ENCODE results near the gene SIGLEC6.

Gene SIGLEC6

DNA sequence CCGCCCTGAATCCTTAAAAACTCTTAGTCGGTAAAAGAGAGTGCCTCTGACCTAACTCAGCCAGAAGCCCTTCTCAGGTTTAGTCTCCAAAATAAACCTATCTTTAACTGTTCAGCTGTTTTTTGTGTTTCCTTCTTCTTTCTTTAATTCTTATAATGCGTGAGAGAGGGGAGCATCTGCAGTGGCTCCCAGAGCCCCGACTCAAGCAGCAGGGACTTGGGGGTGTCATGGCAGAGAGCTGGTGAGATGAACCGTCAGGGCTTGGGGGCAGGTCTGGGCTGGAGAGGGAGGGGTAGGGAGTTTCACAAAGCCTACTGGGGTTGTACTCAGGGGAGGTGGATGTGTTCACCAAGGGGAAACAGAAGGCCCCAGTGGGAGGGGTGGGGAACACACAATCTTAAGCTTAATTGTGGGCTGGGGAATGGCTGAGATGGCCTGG lies 16.8 kb upstream of the SIGLEC6 start:
- DNase-seq (ENCODE audit: low spot score) = no peak

DNA sequence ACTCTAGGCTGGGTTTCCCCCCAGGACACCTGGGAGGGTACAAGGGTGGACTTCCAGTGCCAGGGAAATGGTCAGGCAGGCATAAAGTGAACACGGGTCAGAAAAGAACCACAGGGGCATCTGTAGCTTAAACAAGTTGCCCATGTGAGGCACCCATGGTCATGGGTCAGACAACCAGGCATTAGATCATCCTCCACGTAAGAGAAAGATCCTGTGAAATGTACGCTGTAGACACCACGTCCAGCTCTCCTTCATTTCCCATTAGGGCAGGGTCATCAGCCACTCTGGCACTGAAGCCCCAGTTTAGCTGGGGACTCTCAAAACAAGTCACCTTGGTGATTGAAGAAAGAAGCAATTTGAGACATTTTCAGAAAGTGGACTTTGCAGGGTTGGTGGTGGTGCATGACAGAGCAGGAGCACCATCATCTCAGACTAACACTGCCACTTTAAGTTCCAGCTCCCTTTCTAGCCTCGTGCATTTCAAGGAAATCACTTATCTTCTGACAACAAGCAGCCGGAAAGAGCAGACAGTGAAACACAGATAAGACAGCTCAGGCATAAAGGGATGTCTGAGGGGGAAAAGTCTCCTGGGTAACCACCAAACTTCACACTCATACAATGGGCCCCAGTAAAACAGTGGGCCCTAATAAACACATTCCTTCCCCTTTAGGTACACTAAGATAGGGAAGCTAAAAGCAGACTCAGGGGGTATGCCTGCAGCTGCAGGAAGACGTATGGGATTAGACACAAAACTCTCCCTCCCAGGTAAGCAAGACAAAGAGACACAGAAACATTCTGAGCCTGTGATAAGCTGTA lies 16.1 kb upstream of the SIGLEC6 start:
- DNase-seq (ENCODE audit: low spot score) = no peak

DNA sequence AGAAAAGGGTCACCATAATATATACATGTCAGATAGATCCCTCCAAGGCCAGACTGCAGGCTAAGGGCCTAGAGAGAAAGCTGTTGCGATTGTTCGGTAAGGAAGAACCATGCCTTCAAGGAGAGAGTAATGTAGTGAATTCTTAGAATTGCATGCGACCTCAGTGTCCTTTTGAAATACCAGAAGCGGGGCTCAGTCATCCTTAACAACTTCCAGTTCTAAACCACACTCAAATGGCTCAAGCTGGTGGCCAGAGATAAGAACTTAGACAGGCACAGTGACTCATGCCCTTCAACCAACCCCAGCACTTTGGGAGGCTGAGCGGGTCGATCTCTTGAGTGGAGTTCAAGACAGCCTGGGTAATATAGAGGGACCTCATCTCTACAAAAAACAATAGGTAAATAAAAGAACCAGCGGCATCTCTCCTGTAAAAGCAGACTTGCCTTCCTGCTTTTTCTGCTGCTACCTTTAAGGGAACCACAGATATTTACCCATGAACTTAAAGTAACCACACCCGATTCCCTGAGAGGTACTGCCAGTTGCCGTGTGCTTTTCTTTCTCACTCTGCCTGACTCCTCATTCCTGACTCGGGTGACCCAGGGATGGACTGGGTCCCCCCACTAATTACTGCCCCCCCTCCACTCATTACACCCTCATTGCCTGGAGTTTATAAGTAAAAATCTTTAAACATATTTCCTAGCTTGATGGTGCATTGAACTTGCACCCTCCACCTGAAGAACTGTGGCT lies 15.4 kb upstream of the SIGLEC6 start:
- peak; percentile 49 for DNase-seq (ENCODE audit: low spot score)

DNA sequence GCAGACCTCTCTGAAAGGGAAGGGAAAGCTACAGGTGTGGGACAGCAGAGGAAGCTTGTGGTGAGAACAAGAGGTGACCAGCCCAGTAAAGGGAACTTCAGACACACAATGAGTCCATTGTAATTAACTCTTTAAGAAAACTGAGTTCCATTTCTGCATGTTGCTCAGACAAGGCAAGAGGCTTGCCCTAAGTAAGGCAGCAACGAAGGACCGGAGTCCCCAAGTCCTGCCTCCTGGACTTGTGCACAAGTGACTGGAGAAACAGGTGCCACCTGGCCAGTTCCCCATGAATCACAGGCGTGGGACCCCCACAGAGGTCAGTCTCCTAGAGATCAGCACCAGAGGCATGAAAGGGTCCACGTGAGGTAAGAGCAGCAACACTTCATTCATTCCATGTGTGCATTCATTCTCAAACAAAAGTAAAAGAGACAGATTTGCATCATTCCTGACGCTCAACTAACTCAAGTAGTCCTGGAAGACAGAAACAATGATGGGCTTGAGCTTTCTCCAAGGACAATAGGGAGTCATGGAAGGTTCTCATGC lies 14.7 kb upstream of the SIGLEC6 start:
- no peak for DNase-seq (ENCODE audit: low spot score)

DNA sequence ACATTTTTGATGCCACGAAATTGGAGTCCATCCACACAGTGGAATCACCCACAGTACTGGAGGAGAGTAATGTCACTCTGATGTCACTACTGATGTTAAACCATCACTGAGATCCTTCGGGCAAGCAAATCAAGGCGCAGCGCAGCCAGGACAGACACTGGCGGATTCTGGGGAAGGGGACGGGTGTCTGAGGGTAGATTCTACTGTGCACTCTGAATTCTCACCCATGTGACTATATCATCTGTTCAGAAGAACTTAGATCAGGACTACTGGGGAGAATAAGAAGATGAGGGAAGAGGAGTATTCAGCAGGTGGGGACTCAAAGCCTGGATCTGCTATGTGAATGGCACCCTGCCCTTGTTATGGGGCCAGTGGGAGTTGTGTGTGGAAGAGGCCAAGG lies 12.6 kb upstream of the SIGLEC6 start:
- DNase-seq (ENCODE audit: low spot score) = no peak

DNA sequence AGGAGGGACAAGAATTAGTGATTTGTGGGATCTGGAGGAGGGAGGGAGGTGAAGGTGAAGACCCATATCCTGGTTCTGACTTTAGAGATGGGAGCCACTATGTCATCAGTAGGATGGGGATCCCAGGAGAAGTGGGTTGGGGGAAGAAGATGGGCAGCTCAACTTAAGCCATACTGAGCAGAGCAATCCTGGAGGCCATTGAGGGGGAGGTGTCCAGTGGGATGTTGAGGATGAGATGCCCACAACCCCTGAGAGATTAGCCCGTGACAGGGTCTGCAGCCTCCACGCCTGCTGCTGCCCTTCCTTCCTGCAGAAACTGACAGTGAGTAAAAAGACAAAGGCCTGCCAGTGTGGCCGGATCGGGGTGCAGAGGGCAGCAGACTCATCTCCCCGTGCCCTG lies 11.2 kb upstream of the SIGLEC6 start:
- no peak for DNase-seq (ENCODE audit: low spot score)

DNA sequence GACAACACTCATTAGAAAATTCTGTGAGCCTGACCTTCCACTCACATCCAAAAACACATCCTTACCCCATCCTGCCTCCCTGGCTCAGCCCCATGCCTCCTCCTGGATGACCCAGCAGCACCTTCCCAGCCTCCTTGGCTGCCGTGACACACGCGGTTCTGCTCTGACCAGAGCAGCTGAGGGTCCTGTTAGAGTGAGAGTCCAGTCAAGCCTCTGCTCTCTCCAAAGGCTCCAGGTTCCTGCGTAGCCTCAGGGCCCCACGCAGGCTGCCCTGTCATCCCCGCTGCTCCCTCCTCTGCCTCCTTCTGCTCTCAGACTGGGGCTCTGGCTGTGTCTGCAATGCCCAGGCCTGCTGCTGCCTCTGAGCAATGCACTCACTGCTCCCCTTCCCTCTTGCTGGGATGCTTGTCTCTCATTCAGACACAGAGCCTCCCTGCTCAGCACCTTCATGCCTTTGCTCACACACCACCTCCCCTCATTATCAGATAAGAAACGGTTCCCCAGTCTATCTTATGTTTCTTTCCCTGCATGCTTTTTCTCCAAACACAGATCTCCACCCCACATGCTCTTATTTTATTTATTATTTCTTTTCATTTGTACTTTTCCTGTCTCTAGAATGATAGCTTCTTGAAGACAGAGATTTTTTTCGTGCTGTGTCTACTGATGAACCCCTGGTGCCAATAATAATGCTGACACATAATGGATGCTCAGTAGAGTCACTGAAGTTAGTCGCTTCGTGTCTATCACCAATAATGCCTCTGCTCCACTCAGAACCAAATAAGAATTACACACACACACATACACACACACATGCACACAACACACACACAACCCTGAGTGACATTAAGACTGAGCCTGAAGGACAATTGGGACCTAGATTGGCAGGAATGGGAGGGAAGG lies 10.2 kb upstream of the SIGLEC6 start:
- DNase-seq (ENCODE audit: low spot score) = no peak

DNA sequence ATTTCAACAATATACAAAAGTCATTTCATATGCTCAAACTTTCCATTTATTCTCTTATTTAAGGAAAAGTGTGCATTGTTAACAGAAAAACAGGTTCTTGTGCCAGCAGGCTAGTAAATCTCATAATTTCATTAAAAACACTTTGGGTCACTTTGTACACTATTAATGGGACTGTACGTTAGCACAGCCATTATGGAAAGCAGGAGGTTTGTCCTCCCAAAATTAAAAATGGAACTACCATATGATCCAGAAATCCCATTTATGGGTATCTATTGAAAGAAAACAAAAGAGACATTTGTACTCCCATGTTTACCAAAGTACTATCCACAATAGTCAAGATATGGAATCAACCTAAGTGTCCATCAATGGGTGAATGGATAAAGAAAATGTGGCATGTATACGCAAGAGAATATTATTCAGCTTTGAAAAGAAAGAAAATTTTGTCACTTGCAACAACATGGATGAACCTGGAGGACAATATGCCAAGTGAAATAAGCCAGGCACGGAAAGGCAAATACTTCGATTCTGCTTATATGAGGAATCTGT lies 8.4 kb upstream of the SIGLEC6 start:
- no peak for DNase-seq (ENCODE audit: low spot score)

DNA sequence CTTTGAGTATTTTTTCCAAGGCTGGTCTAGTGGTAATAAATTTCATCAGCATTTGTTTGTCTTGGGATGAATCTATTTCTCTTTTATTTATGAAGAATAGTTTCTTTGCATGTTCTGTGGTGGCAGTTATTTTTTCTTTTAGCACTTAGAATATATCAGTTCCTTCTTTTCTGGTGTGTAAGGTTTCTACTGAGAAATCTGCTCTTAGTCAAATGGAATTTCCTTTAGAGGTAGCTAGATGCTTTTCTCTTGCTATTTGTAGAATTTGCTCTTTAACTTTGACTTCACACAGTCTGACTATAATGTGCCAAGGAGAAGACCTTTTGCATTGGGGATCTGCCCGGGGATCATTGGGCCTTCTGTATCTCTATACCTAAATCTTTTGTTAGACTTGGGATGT lies 4.1 kb upstream of the SIGLEC6 start:
- no peak for DNase-seq (ENCODE audit: low spot score)

DNA sequence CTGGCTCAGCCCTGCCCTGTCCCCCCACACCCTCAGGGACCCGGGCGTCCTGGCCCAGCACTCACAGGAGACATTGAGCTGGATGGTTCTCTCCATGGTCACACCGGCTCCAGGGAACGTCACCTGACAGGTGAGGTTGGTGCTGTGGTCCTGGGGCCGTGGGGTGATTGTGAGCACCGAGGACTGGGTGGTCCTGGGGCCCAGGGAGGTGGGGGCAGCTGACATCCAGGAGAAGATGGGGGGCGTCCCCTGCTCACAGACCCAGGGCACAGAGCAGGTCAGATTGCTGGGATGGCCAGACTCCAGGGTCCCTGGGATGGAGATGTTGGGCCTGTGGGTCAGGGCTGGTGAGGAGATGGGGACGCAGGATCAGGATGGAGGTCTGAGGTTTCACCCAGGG lies 854 bp downstream of the SIGLEC6 start:
- no peak for DNase-seq (ENCODE audit: low spot score)

DNA sequence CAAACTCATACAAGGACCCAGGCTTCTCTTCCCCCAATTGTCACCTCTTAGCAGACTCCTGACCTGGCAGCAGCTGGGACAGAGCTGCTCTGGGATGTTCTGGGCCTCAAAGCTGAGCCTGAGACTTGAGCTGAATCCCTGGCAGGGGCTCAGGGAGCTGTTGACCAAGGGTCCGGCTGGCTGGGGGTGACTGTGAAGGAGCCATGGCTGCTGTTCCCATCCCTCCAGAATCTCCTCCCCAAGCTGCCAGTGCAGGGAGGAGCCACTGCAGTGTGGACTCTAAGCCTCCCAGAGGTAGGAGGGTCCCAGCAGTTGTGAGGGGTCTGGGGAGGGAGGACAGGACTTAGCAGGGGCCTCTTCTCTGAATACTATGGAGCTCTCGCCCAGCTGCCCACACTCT lies 2.2 kb downstream of the SIGLEC6 start:
- DNase-seq (ENCODE audit: low spot score) = no peak

DNA sequence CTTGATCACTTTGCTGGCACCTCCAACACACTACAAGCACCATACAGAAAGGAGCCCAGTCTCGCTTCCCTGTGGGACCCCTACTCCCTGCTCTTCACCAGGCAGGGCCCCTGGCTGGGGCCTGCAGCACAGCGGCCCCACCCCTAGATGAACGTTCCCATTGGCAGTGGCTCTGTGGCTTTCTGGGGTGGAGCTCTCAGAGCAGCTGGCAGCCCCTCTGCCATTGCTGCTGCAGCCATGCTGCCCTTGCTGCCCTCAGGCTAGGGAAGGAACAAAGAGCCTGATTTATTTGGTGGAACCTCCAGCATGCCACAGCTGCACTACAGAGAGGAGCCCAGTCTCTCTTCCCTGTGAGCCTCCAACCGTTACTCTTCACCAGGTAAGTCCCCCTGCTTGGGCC lies 5.8 kb downstream of the SIGLEC6 start:
- no peak for DNase-seq (ENCODE audit: low spot score)

DNA sequence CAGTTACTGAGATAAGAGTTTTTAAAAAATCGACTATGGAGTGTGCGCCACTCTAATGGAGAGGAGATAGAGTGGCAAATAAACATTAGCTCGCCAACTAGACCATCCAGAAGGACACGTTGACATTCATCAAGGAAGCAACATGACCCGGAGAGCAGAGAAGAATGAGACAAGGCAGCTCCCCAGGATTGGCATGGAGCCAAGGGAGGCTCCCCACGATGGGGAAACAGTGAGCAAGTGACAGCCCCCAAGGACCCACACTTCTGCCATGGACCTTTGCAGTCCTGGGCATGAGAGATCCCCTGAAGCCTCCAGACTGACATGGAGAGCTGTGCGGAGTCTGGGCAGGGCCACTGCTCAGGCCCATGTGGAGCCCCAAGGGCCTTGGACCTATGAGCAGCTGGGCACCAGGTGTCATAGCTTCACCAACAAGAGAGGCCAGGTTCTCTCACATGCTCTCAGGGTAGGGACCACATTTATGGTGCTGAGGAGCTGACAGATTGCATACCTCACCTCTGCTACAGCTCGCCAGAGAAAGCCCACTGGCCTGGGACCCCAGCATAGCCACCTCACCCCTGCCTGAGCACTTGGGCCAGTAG lies 6.7 kb downstream of the SIGLEC6 start:
- DNase-seq (ENCODE audit: low spot score) = no peak

DNA sequence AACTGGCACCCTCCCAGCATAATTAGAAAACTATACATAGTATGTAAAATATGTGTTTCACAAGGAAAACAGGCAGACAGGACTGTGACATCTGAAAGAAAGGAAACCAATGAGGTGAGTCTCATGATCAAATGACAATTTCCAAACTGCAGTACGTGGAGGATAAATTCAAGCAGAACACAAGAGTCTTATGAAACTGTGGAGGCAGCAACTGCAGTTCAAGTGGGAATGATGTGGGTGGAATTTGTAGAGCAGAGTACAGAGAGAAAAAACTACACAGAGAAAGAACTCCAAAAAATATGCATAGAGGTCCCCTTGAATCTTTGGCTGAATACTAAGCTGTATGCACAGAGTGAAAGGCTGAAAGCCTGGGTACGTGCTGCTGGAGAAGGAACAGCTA lies 9.7 kb downstream of the SIGLEC6 start:
- DNase-seq (ENCODE audit: low spot score) = no peak

DNA sequence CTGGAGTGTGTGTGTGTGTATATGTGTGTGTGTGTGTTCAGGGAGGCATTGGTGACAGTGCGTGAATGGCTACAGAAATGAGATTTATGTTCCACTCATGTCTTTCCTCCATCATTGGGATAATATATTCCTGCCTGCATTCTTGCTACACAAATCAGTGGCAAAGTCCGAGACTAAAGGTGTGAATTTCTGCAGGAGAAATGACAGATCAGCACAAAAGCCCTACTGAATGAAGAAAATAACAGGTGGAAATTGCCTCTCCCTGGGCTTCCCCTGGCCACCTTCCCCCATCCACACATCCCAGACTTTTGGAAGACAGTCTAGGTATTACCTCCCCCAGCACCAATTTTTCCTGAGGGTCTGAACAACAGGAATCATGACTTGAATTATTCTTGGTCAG lies 10.1 kb downstream of the SIGLEC6 start:
- no peak for DNase-seq (ENCODE audit: low spot score)

DNA sequence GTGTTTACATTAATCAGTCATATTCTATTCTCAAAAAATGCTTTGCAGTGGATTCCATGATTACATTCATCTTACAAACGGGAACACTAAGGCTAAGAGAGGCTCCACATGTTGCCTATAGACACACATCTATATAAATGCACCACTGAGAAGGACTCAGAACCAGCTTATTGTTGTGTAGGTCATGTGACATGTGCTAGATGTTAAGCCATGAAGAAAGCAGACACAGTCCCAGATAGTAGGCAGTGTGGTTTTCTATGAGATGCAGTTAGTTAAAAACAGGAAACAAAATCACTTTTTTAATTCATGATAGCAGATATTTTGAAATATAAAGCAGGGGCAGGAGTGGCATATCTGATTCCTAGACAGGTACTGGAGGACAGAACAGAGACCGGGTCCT lies 10.7 kb downstream of the SIGLEC6 start:
- no peak for DNase-seq (ENCODE audit: low spot score)

DNA sequence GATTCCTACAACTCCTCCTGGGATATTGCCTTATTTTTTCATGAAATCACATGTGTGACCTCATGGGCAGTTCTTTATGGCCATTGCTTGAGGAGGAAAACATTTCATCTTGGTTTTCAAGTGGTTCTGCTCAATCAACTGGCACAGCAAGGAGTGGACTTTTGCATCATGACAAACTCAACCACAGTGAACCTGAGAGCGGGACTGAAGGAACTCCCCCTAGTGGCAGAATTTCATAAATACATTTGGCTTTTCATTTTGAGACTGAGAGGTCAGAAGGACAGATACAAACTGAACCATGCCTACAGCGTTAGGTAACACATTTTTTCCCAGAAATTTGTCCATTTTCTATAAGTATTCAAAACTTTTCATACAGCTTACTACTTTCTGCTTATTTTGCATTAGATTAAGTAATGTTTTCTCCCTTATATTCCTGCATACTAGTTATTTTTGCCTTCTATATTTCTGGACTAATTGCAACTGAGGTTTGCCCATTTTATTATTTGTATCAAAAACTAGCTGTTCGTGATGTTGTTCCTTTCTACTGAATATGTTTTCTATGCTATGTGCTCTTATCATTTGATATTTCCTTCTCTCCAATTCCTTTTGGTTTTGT lies 16.5 kb downstream of the SIGLEC6 start:
- peak; percentile 53 for DNase-seq (ENCODE audit: low spot score)

DNA sequence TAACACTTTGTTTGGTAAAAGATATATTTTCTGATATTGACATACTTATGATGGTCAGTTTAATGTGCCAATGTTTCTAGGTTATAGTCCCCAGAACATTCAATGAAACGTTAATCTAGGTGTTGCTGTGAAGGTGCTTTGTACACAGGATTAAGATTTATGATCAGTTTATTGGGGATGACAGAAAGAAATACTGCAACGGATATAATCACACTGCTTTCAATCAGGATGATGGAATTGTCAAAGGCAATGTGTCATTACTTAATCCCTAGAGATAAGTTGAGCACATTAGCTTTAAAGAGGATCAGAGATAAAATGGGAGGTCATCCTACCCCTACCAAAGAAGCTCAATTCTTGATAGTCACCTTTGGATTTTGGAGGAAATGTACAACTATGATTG lies 17.5 kb downstream of the SIGLEC6 start:
- no peak for DNase-seq (ENCODE audit: low spot score)

DNA sequence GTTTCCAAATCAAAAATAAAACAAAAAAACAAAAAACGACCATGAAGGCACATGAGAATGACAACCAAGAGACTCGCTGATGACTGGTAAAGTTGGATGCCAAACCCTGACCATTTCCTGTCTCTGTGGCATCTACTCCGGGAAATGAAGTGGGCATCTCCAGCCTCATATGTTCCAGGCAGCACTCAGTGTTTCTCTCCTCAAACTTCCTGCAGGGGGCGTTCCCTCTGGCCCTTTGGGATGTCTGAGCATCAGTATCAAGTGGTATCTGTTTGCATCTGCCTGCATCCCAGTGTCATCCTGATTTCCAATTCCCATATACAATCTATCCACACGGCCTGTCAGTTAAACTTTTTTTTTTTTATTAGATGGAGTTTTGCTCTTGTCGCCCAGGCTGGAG lies 20.1 kb downstream of the SIGLEC6 start:
- peak; percentile 16 for DNase-seq (ENCODE audit: low spot score)

DNA sequence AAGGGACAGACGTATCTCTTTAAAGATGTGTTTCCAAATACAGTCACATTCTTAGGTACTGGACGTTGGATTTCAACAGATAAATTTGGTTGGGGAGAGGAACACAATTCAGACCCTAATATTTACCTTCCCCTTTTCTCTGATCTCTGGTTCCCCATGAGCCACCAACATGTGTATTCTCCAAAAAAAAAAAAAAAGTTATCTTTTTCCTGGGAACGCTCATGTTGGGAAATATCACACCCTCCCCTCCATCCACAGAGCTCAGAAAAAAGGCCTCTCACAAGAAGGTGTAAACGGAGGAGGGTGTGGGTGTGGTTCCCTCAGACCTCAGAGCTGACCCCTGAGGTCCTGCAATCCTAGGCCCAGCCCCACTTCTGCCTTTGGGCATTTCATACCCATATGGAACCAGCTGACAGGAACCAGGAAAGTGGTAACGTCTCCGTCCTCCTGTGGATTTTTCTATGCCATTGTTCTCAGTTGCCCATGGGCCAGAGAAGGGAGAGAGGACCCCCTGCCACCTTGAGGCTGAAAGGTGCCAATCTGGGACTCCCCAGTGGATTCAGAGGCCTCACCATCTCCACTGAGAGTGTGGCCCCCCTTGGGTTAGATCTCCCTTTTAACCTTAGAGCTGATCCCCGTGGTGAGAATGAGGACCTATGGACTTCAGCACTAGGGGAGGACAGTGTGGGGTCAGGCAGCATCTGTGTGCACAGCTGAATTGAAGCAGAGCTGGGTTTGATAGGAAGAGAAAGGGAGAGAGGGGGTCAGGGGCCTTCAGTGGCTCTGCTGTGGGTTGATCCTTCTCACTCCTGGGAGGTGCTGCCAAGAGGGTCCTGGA lies 21.4 kb downstream of the SIGLEC6 start:
- no peak for DNase-seq (ENCODE audit: low spot score)
